HEK293 (cell line): ENCODE measurements around the gene BCDIN3D.

Experiments used
- CTCF ChIA-PET: fragments of 350-600 bp; formaldehyde crosslinking; extraction: SDS; loops from one replicate; lab custom pipeline; 2021; ENCODE audit warnings: antibody characterized with exemption; lab: Yijun Ruan, JAX
- POLR2A ChIA-PET: fragments of 300-600 bp; formaldehyde crosslinking; extraction: SDS; loops from one replicate; lab custom pipeline; 2020; ENCODE audit warnings: antibody characterized with exemption, inconsistent platforms; lab: Yijun Ruan, JAX
- H3K27ac ChIP-seq: fragments of 200-500 bp; sonication (Bioruptor generic); 2 replicates; pipeline ENCODE4 v1.5.1; 2014; ENCODE audit warnings: low read depth, low read length, control low read depth, inconsistent platforms; ENCODE audit errors: extremely low read depth
- H3K36me3 ChIP-seq, 2 experiments: fragments of 200-500 bp in 1 of 2; sonication (Bioruptor generic) in 1 of 2; 1 replicate in 1 of 2; 2 replicates in 1 of 2; pipeline ENCODE4 v1.5.1; 2014 to 2017; ENCODE audit warnings: inconsistent platforms in 2 of 2, low read length in 2 of 2; ENCODE audit not compliant: control insufficient read depth in 2 of 2, insufficient read depth in 1 of 2
- H3K4me1 ChIP-seq: fragments of 200-500 bp; sonication (Bioruptor generic); 2 replicates; pipeline ENCODE4 v1.5.1; 2014; ENCODE audit warnings: mild to moderate bottlenecking, low read length, inconsistent platforms; ENCODE audit not compliant: control insufficient read depth, insufficient read depth
- H3K4me3 ChIP-seq: 2 replicates; pipeline ENCODE4 v1.5.1; 2011; ENCODE audit warnings: low read depth, mild to moderate bottlenecking, control low read depth, low read length, moderate library complexity
- H3K9me3 ChIP-seq: fragments of 200-500 bp; sonication (Bioruptor generic); 2 replicates; pipeline ENCODE4 v1.5.1; 2014; ENCODE audit warnings: low read depth, low read length, inconsistent platforms; ENCODE audit not compliant: control insufficient read depth, insufficient read depth
- GLI2 ChIP-seq: fragments of 450-650 bp; formaldehyde crosslinking; IDR thresholded peaks from 2 replicates; pipeline ENCODE4; 2017; ENCODE audit warnings: missing biosample characterization, missing genetic modification characterization, low read depth, borderline replicate concordance
- KLF8 ChIP-seq: fragments of 450-650 bp; formaldehyde crosslinking; IDR thresholded peaks from 2 replicates; pipeline ENCODE4 v1.5.1; 2016; ENCODE audit warnings: missing biosample characterization, missing genetic modification characterization
- RBAK ChIP-seq: fragments of 450-650 bp; formaldehyde crosslinking; IDR thresholded peaks from 2 replicates; pipeline ENCODE4 v1.5.1; 2016; ENCODE audit warnings: missing biosample characterization, missing genetic modification characterization
- SETDB1 ChIP-seq: IDR thresholded peaks from one replicate; pipeline ENCODE4 v1.6.1; 2017; ENCODE audit warnings: mild to moderate bottlenecking, low read length, moderate library complexity, mixed read lengths; ENCODE audit not compliant: insufficient read length
- ZIC2 ChIP-seq: fragments of 450-650 bp; formaldehyde crosslinking; IDR thresholded peaks from 2 replicates; pipeline ENCODE4 v1.5.1; 2016; ENCODE audit warnings: missing biosample characterization, missing genetic modification characterization
- ZNF157 ChIP-seq: fragments of 450-650 bp; formaldehyde crosslinking; IDR thresholded peaks from 2 replicates; pipeline ENCODE4 v1.5.1; 2016; ENCODE audit warnings: missing biosample characterization, missing genetic modification characterization
- ZNF266 ChIP-seq: fragments of 450-650 bp; formaldehyde crosslinking; IDR thresholded peaks from 2 replicates; pipeline ENCODE4 v1.5.1; 2016; ENCODE audit warnings: missing biosample characterization, missing genetic modification characterization, low read depth
- ZNF311 ChIP-seq: fragments of 450-650 bp; formaldehyde crosslinking; IDR thresholded peaks from 2 replicates; pipeline ENCODE4 v1.5.1; 2017; ENCODE audit warnings: missing biosample characterization, missing genetic modification characterization, borderline replicate concordance
- ZNF335 ChIP-seq: fragments of 450-650 bp; formaldehyde crosslinking; conservative IDR thresholded peaks from 2 replicates; pipeline ENCODE4 v1.5.1; 2016; ENCODE audit warnings: missing biosample characterization, missing genetic modification characterization
- ZNF341 ChIP-seq: fragments of 450-650 bp; formaldehyde crosslinking; IDR thresholded peaks from 2 replicates; pipeline ENCODE4; 2016; ENCODE audit warnings: low read depth, missing biosample characterization, missing genetic modification characterization
- ZNF473 ChIP-seq: fragments of 450-650 bp; formaldehyde crosslinking; IDR thresholded peaks from 2 replicates; pipeline ENCODE4 v1.5.1; 2017; ENCODE audit warnings: missing biosample characterization, missing genetic modification characterization
- ZNF514 ChIP-seq: fragments of 450-650 bp; formaldehyde crosslinking; IDR thresholded peaks from 2 replicates; pipeline ENCODE4 v1.5.1; 2016; ENCODE audit warnings: missing biosample characterization, missing genetic modification characterization
- ZNF610 ChIP-seq: fragments of 450-650 bp; formaldehyde crosslinking; IDR thresholded peaks from 2 replicates; pipeline ENCODE4 v1.5.1; 2016; ENCODE audit warnings: missing biosample characterization, missing genetic modification characterization, borderline replicate concordance
- ZNF621 ChIP-seq: fragments of 450-650 bp; formaldehyde crosslinking; IDR thresholded peaks from 2 replicates; pipeline ENCODE4 v1.5.1; 2017; ENCODE audit warnings: missing biosample characterization, missing genetic modification characterization
- TF ChIP-seq, protein P1 (sequence below): fragments of 450-650 bp; formaldehyde crosslinking; IDR thresholded peaks from 2 replicates; pipeline ENCODE4 v1.5.1; 2016; ENCODE audit warnings: missing biosample characterization, missing genetic modification characterization
- TF ChIP-seq, protein P2 (sequence below): fragments of 450-650 bp; formaldehyde crosslinking; IDR thresholded peaks from 2 replicates; pipeline ENCODE4 v1.5.1; 2017; ENCODE audit warnings: missing biosample characterization, mild to moderate bottlenecking, missing genetic modification characterization, moderate library complexity
- TF ChIP-seq, protein P3 (sequence below): fragments of 450-650 bp; formaldehyde crosslinking; conservative IDR thresholded peaks from 2 replicates; pipeline ENCODE4 v1.5.1; 2016; ENCODE audit warnings: low read depth, missing biosample characterization, missing genetic modification characterization

Gene BCDIN3D

DNA sequence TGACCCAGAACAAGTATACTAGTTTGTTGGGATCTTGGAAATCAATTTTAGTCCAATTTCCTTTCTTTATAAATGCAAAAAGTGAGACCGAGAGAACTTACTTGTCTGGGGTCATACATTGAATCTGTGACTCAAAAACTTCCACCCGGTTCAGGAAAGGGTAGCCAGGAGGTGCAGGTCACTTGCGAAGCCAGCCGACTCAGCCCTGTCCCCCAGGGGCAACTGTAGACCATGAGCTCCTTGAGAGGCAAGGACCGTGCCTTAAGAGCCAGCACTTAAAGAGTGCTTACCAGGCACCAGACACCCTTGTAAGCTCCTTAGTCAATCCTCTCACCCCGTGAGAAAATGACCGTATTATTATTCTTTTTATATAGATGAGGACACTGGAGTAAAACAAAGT, 505 bp upstream of the BCDIN3D start:
- ChIA-PET POLR2A (interaction anchor here (0.6 to 4.4 kb wide), 9 partner anchors 12 to 884 kb away, joined by 3 to 38 read pairs (median 4); partner anchors contain the start of genes NCKAP5L, SMARCD1 and TMBIM6), CTCF (interaction anchor here (0.6 to 1.8 kb wide), 3 partner anchors 24 to 82 kb away, joined by 3 to 12 read pairs (median 5); no protein-coding TSS in a partner anchor)
- peaks cover 6% of the 10 kb centered on the region; the same call in 1 of the 2 replicates for H3K4me1 ChIP-seq
- peak overlapping the region; percentile 60 for H3K4me3 ChIP-seq
- peaks cover 0 to 1% of the 10 kb centered on the region in 2 experiments; a peak in 1 of 3 replicates for H3K36me3 ChIP-seq
- TF ChIP-seq ZNF266 (tag by site-specific recombination) (no peak), ZNF473 (tag by site-specific recombination) (no peak), ZNF610 (tag by site-specific recombination) (no peak), ZNF341 (tag by site-specific recombination) (no peak), ZNF311 (tag by site-specific recombination) (no peak), RBAK (tag by site-specific recombination) (no peak), ZNF335 (tag by site-specific recombination) (no peak), ZNF157 (no peak), GLI2 (tag by site-specific recombination) (no peak), SETDB1 (no peak), KLF8 (tag by site-specific recombination) (no peak), ZNF514 (tag by site-specific recombination) (no peak), ZIC2 (tag by site-specific recombination) (no peak), ZNF621 (no peak)
- TF ChIP-seq, protein P1, sequence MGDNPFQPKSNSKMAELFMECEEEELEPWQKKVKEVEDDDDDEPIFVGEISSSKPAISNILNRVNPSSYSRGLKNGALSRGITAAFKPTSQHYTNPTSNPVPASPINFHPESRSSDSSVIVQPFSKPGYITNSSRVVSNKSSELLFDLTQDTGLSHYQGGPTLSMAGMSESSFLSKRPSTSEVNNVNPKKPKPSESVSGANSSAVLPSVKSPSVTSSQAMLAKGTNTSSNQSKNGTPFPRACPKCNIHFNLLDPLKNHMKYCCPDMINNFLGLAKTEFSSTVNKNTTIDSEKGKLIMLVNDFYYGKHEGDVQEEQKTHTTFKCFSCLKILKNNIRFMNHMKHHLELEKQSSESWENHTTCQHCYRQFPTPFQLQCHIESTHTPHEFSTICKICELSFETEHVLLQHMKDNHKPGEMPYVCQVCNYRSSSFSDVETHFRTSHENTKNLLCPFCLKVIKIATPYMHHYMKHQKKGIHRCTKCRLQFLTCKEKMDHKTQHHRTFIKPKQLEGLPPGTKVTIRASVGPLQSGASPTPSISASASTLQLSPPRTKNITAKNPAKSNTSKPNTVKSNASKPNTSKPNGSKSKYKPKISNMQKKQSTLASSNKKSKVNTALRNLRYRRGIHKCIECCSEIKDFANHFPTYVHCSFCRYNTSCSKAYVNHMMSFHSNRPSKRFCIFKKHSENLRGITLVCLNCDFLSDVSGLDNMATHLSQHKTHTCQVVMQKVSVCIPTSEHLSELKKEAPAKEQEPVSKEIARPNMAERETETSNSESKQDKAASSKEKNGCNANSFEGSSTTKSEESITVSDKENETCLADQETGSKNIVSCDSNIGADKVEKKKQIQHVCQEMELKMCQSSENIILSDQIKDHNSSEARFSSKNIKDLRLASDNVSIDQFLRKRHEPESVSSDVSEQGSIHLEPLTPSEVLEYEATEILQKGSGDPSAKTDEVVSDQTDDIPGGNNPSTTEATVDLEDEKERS (tag by site-specific recombination) = no peak
- TF ChIP-seq, protein P2, sequence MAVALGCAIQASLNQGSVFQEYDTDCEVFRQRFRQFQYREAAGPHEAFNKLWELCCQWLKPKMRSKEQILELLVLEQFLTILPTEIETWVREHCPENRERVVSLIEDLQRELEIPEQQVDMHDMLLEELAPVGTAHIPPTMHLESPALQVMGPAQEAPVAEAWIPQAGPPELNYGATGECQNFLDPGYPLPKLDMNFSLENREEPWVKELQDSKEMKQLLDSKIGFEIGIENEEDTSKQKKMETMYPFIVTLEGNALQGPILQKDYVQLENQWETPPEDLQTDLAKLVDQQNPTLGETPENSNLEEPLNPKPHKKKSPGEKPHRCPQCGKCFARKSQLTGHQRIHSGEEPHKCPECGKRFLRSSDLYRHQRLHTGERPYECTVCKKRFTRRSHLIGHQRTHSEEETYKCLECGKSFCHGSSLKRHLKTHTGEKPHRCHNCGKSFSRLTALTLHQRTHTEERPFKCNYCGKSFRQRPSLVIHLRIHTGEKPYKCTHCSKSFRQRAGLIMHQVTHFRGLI (tag by site-specific recombination) = no peak
- TF ChIP-seq, protein P3, sequence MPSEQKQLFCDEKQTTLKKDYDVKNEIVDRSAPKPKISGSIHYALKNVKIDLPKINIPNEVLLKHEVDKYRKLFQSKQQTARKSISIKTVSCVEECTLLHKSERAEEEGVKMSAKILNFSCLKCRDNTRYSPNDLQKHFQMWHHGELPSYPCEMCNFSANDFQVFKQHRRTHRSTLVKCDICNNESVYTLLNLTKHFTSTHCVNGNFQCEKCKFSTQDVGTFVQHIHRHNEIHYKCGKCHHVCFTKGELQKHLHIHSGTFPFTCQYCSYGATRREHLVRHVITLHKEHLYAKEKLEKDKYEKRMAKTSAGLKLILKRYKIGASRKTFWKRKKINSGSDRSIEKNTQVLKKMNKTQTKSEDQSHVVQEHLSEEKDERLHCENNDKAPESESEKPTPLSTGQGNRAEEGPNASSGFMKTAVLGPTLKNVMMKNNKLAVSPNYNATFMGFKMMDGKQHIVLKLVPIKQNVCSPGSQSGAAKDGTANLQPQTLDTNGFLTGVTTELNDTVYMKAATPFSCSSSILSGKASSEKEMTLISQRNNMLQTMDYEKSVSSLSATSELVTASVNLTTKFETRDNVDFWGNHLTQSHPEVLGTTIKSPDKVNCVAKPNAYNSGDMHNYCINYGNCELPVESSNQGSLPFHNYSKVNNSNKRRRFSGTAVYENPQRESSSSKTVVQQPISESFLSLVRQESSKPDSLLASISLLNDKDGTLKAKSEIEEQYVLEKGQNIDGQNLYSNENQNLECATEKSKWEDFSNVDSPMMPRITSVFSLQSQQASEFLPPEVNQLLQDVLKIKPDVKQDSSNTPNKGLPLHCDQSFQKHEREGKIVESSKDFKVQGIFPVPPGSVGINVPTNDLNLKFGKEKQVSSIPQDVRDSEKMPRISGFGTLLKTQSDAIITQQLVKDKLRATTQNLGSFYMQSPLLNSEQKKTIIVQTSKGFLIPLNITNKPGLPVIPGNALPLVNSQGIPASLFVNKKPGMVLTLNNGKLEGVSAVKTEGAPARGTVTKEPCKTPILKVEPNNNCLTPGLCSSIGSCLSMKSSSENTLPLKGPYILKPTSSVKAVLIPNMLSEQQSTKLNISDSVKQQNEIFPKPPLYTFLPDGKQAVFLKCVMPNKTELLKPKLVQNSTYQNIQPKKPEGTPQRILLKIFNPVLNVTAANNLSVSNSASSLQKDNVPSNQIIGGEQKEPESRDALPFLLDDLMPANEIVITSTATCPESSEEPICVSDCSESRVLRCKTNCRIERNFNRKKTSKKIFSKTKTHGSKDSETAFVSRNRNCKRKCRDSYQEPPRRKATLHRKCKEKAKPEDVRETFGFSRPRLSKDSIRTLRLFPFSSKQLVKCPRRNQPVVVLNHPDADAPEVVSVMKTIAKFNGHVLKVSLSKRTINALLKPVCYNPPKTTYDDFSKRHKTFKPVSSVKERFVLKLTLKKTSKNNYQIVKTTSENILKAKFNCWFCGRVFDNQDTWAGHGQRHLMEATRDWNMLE (tag by site-specific recombination) = no peak
- peak overlapping the region; percentile 89 for H3K27ac ChIP-seq
- no peaks in the 10 kb centered on the region for H3K9me3 ChIP-seq
